Sigmoid colon (tissue), 4 donors: ENCODE results near the gene SIX4.

Experiments
- CTCF ChIP-seq, 4 experiments: fragments of 450-650 bp in 3 of 4; fragments of 200-600 bp in 1 of 4; IDR thresholded peaks; one replicate each; pipeline ENCODE4 v1.5.1; 2016 to 2019; ENCODE audit warnings: antibody characterized with exemption in 4 of 4, mild to moderate bottlenecking in 3 of 4, moderate library complexity in 2 of 4
- EP300 ChIP-seq, 4 donors: sonication (generic); formaldehyde crosslinking; IDR thresholded peaks; one replicate each; pipeline ENCODE4 v1.6.1; 2017; ENCODE audit warnings: antibody characterized with exemption in 4 of 4
- POLR2A ChIP-seq, 2 donors: fragments of 450-650 bp; IDR thresholded peaks; one replicate each; pipeline ENCODE4 v1.6.1; 2016; ENCODE audit warnings: antibody characterized with exemption in 2 of 2, mild to moderate bottlenecking in 2 of 2, moderate library complexity in 2 of 2
- POLR2AphosphoS5 ChIP-seq, 4 donors: sonication (generic); formaldehyde crosslinking; IDR thresholded peaks; one replicate each; pipeline ENCODE4 v1.6.1; 2017; ENCODE audit warnings: antibody characterized with exemption in 4 of 4

- no peak for TF ChIP-seq CTCF (IDR thresholded peaks at IDR 0.05)
- no peak for TF ChIP-seq POLR2A (IDR thresholded peaks at IDR 0.05)
- TF ChIP-seq POLR2AphosphoS5 (IDR thresholded peaks at IDR 0.05): no peak
- no peak for TF ChIP-seq EP300 (IDR thresholded peaks at IDR 0.05)
Observed at GRCh38 chr14:60662982-60663381, 61.2 kb downstream of the SIX4 start.
